H9 (cell line): Measurements from ENCODE around the gene IL26. TPM values are rescaled to one million over a fixed set of nuclear protein-coding genes. Genes with fewer than 3 reads are reported as not detected.

Experiments used
- DNase-seq: peaks from one replicate; pipeline ENCODE4 v3.0.0-alpha.2; 2017
- H2AFZ ChIP-seq: one replicate; pipeline ENCODE4 v1.6.1; 2013; ENCODE audit warnings: mild to moderate bottlenecking, low read length, control low read depth, moderate library complexity
- H2AK5ac ChIP-seq: 2 replicates; pipeline ENCODE4 v1.6.1; 2013; ENCODE audit warnings: low read length, control low read depth, mixed read lengths; ENCODE audit not compliant: insufficient read length
- H2BK120ac ChIP-seq: one replicate; pipeline ENCODE4 v1.6.1; 2013; ENCODE audit warnings: low read depth, mild to moderate bottlenecking, low read length, control low read depth, inconsistent platforms; ENCODE audit not compliant: poor library complexity, severe bottlenecking
- H2BK12ac ChIP-seq: 2 replicates; pipeline ENCODE4 v1.6.1; 2013; ENCODE audit warnings: low read length, control low read depth, mixed read lengths, low read depth; ENCODE audit not compliant: insufficient read length
- H2BK15ac ChIP-seq: 2 replicates; pipeline ENCODE4 v1.6.1; 2013; ENCODE audit warnings: low read depth, low read length, control low read depth
- H2BK20ac ChIP-seq: one replicate; pipeline ENCODE4 v1.6.1; 2013; ENCODE audit warnings: low read depth, mild to moderate bottlenecking, low read length, control low read depth, inconsistent platforms; ENCODE audit not compliant: poor library complexity, severe bottlenecking
- H2BK5ac ChIP-seq: 2 replicates; pipeline ENCODE4 v1.6.1; 2013; ENCODE audit warnings: low read length, control low read depth, mixed read lengths; ENCODE audit not compliant: insufficient read length
- H3K14ac ChIP-seq: 2 replicates; pipeline ENCODE4 v1.6.1; 2013; ENCODE audit warnings: low read length, control low read depth; ENCODE audit not compliant: insufficient read depth
- H3K18ac ChIP-seq: 2 replicates; pipeline ENCODE4 v1.6.1; 2013; ENCODE audit warnings: low read depth, mild to moderate bottlenecking, mixed read lengths, low read length, control low read depth; ENCODE audit not compliant: insufficient read length
- H3K23ac ChIP-seq: 2 replicates; pipeline ENCODE4 v1.6.1; 2013; ENCODE audit warnings: low read length, control low read depth, mixed read lengths, low read depth; ENCODE audit not compliant: insufficient read length
- H3K23me2 ChIP-seq: 2 replicates; pipeline ENCODE4 v1.6.1; 2013; ENCODE audit warnings: low read depth, mild to moderate bottlenecking, mixed read lengths, low read length, control low read depth; ENCODE audit not compliant: insufficient read length, poor library complexity, severe bottlenecking
- H3K27ac ChIP-seq: 2 replicates; pipeline ENCODE4 v1.5.1; 2013; ENCODE audit warnings: low read length, control low read depth, mixed read lengths, low read depth; ENCODE audit not compliant: insufficient read length
- H3K27me3 ChIP-seq: 2 replicates; pipeline ENCODE4 v1.6.1; 2013; ENCODE audit warnings: low read length, control low read depth, inconsistent platforms; ENCODE audit not compliant: insufficient read depth
- H3K4ac ChIP-seq: 2 replicates; pipeline ENCODE4 v1.6.1; 2013; ENCODE audit warnings: low read depth, mild to moderate bottlenecking, control low read depth, inconsistent platforms, low read length, moderate library complexity
- H3K4me1 ChIP-seq: 2 replicates; pipeline ENCODE4 v1.6.1; 2013; ENCODE audit warnings: low read length, control low read depth, inconsistent platforms; ENCODE audit not compliant: insufficient read depth
- H3K4me2 ChIP-seq: 2 replicates; pipeline ENCODE4 v1.6.1; 2013; ENCODE audit warnings: low read length, control low read depth, mixed read lengths; ENCODE audit not compliant: insufficient read length, insufficient read depth
- H3K56ac ChIP-seq: 2 replicates; pipeline ENCODE4 v1.6.1; 2013; ENCODE audit warnings: low read depth, mild to moderate bottlenecking, mixed read lengths, low read length, control low read depth; ENCODE audit not compliant: insufficient read length
- H3K79me1 ChIP-seq: 2 replicates; pipeline ENCODE4 v1.6.1; 2013; ENCODE audit warnings: low read depth, mild to moderate bottlenecking, moderate library complexity, low read length, control low read depth, inconsistent platforms; ENCODE audit not compliant: insufficient read depth, poor library complexity, severe bottlenecking
- H3K79me2 ChIP-seq: 2 replicates; pipeline ENCODE4 v1.6.1; 2013; ENCODE audit warnings: low read length, control low read depth, inconsistent platforms; ENCODE audit not compliant: insufficient read depth
- H3K9ac ChIP-seq: 2 replicates; pipeline ENCODE4 v1.6.1; 2013; ENCODE audit warnings: low read length, control low read depth, mixed read lengths; ENCODE audit not compliant: insufficient read length; ENCODE audit errors: extremely low read depth
- H3K9me3 ChIP-seq: one replicate; pipeline ENCODE4 v1.6.1; 2013; ENCODE audit warnings: low read depth, low read length, inconsistent platforms; ENCODE audit not compliant: control insufficient read depth
- H3T11ph ChIP-seq: one replicate; pipeline ENCODE4 v1.6.1; 2013; ENCODE audit warnings: mild to moderate bottlenecking, low read length, control low read depth, inconsistent platforms
- H4K20me1 ChIP-seq: one replicate; pipeline ENCODE4 v1.6.1; 2013; ENCODE audit not compliant: control insufficient read depth, insufficient read length, insufficient read depth
- H4K5ac ChIP-seq: 2 replicates; pipeline ENCODE4 v1.6.1; 2013; ENCODE audit warnings: low read depth, mild to moderate bottlenecking, mixed read lengths, low read length, control low read depth; ENCODE audit not compliant: insufficient read length
- H4K8ac ChIP-seq: replicated peaks from 2 replicates; pipeline ENCODE4 v1.6.1; 2013; ENCODE audit warnings: low read length, control low read depth, mixed read lengths, low read depth; ENCODE audit not compliant: insufficient read length
- H4K91ac ChIP-seq: 2 replicates; pipeline ENCODE4 v1.6.1; 2013; ENCODE audit warnings: low read depth, mild to moderate bottlenecking, moderate library complexity, mixed read lengths, low read length, control low read depth; ENCODE audit not compliant: insufficient read length
- H3K27ac Mint-ChIP-seq, 3 experiments: 2 replicates in 2 of 3; 3 replicates in 1 of 3; pipeline ENCODE4 v1.8.0; 2020 to 2021; ENCODE audit warnings: mixed read lengths in 3 of 3, mild to moderate bottlenecking in 1 of 3, moderate library complexity in 1 of 3
- H3K27me3 Mint-ChIP-seq: 2 replicates; pipeline ENCODE4 v1.8.0; 2021; ENCODE audit warnings: low read depth, mild to moderate bottlenecking, moderate library complexity, mixed read lengths
- H3K36me3 Mint-ChIP-seq, 3 experiments: 2 replicates in 2 of 3; 3 replicates in 1 of 3; pipeline ENCODE4 v1.8.0; 2020 to 2021; ENCODE audit warnings: low read depth in 3 of 3, mixed read lengths in 3 of 3; ENCODE audit not compliant: insufficient read depth in 1 of 3
- H3K4me1 Mint-ChIP-seq, 2 experiments: 2 replicates each; pipeline ENCODE4 v1.8.0; 2020; ENCODE audit warnings: mixed read lengths in 2 of 2
- H3K4me3 Mint-ChIP-seq, 2 experiments: 2 replicates in 1 of 2; 3 replicates in 1 of 2; pipeline ENCODE4 v1.8.0; 2020 to 2021; ENCODE audit warnings: mild to moderate bottlenecking in 2 of 2, mixed read lengths in 2 of 2, moderate library complexity in 1 of 2
- H3K9me3 Mint-ChIP-seq, 2 experiments: 2 replicates in 1 of 2; 3 replicates in 1 of 2; pipeline ENCODE4 v1.8.0; 2020; ENCODE audit warnings: mild to moderate bottlenecking in 2 of 2, mixed read lengths in 2 of 2, moderate library complexity in 1 of 2
- WGBS: extraction: QIAGEN DNeasy Blood & Tissue Kit; methylation state at CpG from one replicate; pipeline ENCODE4 v1.1.7; 2013; ENCODE audit warnings: missing lambda C conversion rate, low lambda C conversion rate, mixed read lengths; ENCODE audit not compliant: insufficient read length; ENCODE audit errors: extremely low coverage; 5-methylcytosine and 5-hydroxymethylcytosine counted together
- total RNA-seq: library from RNA; stranded (reverse); gene quantifications from 2 replicates; pipeline ENCODE4 v1.2.1, GENCODE V29; 2021
- TF ChIP-seq, protein P1 (sequence below): fragments of 200-600 bp; sonication (generic); conservative IDR thresholded peaks from 3 replicates; pipeline ENCODE4 v1.8.0; 2021; ENCODE audit warnings: antibody characterized with exemption, mild to moderate bottlenecking

The IL26 gene
- total RNA-seq, 1 experiment from 2014 or later = not detected

DNA sequence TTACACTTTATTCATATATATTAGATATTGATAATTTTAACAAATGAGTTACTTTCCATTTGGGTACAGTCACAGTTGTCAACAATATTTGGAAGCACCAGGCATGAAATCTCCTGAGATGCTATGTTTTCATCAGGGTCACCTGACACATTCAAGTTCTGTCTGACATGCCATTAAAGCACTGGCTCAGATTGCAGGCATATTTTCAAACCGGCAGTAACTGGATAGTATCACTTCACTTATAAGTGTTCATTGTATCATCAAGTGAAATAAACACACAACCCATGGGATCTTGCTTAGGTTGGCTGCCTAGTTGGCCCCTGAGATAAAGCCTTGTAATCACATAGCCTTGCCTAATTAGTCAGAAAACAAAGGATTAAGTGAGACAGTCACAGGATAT, 70.8 kb downstream of the IL26 start:
- H3K4me3 Mint-ChIP-seq = no peak overlapping the region
- Histone ChIP-seq H3K23ac (no peak overlapping the region), H4K5ac (no peak overlapping the region), H3K18ac (no peak overlapping the region), H3K9me3 (no peaks in the 10 kb centered on the region), H3K4me2 (no peak overlapping the region), H3K27ac (no peak overlapping the region), H2BK15ac (no peak overlapping the region), H4K8ac (no peak overlapping the region), H3K23me2 (no peaks in the 10 kb centered on the region), H2BK12ac (no peak overlapping the region), H4K20me1 (no peaks in the 10 kb centered on the region), H3K9ac (no peak overlapping the region), H2BK20ac (no peak overlapping the region), H3K27me3 (no peaks in the 10 kb centered on the region), H3K14ac (no peak overlapping the region), H3K56ac (no peak overlapping the region), H2BK5ac (no peak overlapping the region), H2AFZ (no peak overlapping the region), H3K4ac (no peak overlapping the region), H2BK120ac (no peak overlapping the region), H3K79me2 (no peaks in the 10 kb centered on the region), H3K4me1 (no peaks in the 10 kb centered on the region), H3K79me1 (no peaks in the 10 kb centered on the region), H3T11ph (no peak overlapping the region), H4K91ac (no peak overlapping the region), H2AK5ac (no peak overlapping the region)
- H3K4me1 Mint-ChIP-seq = peaks cover 0 to 2% of the 10 kb centered on the region in 2 experiments; a peak in 1 of 4 replicates
- no peaks in the 10 kb centered on the region; the same call in 1 of the 2 replicates for H3K27me3 Mint-ChIP-seq
- TF ChIP-seq, protein P1, sequence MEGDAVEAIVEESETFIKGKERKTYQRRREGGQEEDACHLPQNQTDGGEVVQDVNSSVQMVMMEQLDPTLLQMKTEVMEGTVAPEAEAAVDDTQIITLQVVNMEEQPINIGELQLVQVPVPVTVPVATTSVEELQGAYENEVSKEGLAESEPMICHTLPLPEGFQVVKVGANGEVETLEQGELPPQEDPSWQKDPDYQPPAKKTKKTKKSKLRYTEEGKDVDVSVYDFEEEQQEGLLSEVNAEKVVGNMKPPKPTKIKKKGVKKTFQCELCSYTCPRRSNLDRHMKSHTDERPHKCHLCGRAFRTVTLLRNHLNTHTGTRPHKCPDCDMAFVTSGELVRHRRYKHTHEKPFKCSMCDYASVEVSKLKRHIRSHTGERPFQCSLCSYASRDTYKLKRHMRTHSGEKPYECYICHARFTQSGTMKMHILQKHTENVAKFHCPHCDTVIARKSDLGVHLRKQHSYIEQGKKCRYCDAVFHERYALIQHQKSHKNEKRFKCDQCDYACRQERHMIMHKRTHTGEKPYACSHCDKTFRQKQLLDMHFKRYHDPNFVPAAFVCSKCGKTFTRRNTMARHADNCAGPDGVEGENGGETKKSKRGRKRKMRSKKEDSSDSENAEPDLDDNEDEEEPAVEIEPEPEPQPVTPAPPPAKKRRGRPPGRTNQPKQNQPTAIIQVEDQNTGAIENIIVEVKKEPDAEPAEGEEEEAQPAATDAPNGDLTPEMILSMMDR = no peak
- no CpG with 5 or more reads among the region's 1 CpG for WGBS
- H3K9me3 Mint-ChIP-seq = no peaks in the 10 kb centered on the region
- no peak for DNase-seq
- no peaks in the 10 kb centered on the region; a peak in 1 of 7 replicates for H3K36me3 Mint-ChIP-seq
- H3K27ac Mint-ChIP-seq = no peak overlapping the region

Other genes starting within 250 kb of the IL26 start
- not detected in 2 replicates for gene IFNG-AS1, start 236.4 kb downstream of the IL26 start, total RNA-seq
- not detected in 2 replicates for gene IFNG, start 66.1 kb downstream of the IL26 start, total RNA-seq
- gene IL22, start 27.8 kb upstream of the IL26 start, total RNA-seq = not detected in 2 replicates
- gene MDM1, start 106.6 kb upstream of the IL26 start, total RNA-seq = 8.8 and 10.6 TPM in 2 replicates